ENCODE data around the gene VPS54. TPM values are rescaled to one million over a fixed set of nuclear protein-coding genes. Genes with fewer than 3 reads are reported as not detected.
A peak's percentile ranks its signal among the peaks of the same experiment; 100 is the strongest.
"Not testable (repeated sequence)": the region's sequence is repeated elsewhere in the genome, so short reads cannot be mapped to it uniquely, and the experiment has no call there.

VPS54 gene
- total RNA-seq, 1 experiment from 2014 or later, result 9.8 TPM

DNA sequence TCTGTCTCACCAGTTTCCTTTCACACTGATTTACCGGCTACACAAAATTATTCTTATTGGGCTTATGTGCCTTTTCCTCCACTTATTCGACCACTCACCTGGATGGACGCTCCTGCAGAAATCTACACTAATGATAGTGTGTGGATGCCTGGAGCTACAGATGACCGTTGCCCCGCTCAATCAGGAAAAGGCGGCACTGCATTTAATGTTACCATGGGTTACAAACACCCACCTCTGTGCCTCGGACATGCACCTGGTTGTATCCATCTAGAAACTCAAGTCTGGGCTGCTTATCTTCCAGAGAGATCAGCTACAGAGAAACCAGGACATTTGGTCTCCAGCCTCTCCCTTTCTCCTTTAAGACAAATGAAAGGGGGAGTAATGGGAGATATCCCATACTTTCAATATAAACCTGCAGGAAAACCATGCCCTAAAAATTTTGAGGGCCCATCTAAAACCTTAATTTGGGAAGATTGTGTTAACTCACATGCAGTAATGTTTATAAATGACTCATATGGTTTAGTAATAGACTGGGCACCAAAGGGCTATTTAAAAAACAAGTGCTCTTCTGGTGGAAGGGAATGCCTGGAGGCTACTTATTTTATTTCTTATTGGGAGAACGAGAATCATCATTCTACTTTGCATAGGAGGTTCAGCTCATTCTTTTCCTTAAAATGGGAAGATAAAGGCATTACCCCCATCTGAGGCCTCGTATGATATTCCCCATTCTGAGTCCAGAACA, 24.7 kb downstream of the VPS54 start:
- not testable (repeated sequence) for DNase-seq (ENCODE audit: low read depth)

- peak; percentile 11 for DNase-seq (ENCODE audit: low read depth)
Observed at GRCh38 chr2:63993871-63994270, 25.4 kb downstream of the VPS54 start.

GRCh38 chr2:63993130-63993584, 26.1 kb downstream of the VPS54 start:
- not testable (repeated sequence) for DNase-seq (ENCODE audit: low read depth)

- DNase-seq (ENCODE audit: low read depth), result no peak
Observed at GRCh38 chr2:63992061-63992685, 27.1 kb downstream of the VPS54 start.

- DNase-seq (ENCODE audit: low read depth), result not testable (repeated sequence)
Observed at GRCh38 chr2:63991173-63991999, 27.8 kb downstream of the VPS54 start.

- no peak for DNase-seq (ENCODE audit: low read depth)
Observed at GRCh38 chr2:63990072-63990471, 29.2 kb downstream of the VPS54 start.

DNA sequence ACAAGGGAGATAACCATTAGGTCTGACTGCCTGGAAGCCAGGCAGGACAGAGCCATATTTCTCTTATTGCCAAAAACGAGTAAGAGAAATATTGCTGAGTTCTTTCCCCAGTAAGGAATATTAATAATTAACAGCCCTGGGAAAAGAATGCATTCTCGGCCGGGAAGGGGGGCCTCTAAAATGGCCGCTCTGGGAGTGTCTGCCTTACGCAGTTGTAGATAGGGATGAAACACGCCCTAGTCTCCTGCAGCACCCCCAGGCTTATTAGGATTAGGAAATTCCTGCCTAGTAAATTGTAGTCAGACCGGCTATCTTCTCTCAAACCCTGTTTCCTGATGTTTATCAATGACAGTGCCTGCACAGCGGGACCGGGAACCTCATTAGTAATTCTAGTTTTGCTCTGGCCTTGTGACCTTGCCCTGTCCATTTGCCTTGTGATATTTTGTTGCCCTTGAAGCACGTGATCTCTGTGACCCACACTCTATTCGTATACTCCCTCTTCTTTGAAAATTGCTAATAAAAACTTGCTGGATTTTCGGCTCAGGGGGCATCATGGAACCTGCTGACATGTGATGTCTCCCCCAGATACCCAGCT, 30.3 kb downstream of the VPS54 start:
- not testable (repeated sequence) for DNase-seq (ENCODE audit: low read depth)

- DNase-seq (ENCODE audit: low read depth), result no peak
Observed at GRCh38 chr2:63984606-63985359, 34.4 kb downstream of the VPS54 start.

GRCh38 chr2:63983986-63984605, 35.1 kb downstream of the VPS54 start:
- DNase-seq (ENCODE audit: low read depth), result no peak

DNA sequence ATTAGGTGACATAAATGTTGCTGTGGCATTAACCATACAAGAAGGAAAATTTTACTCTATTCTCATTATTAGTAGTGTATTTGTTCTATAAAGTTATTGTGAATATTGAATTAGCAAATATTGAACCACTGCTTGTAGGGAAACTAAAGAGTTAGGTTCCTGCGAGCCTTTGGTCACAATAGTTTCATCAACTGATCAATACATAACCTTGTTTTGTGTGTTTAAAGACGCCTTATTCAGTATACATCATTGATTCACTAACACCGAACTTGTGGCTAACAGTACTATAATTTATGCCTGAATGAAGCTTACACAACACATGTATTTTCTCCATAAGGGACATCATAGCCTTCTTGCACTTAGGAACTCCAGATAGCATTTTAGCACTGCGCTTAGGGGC, 36.9 kb downstream of the VPS54 start:
- no peak for DNase-seq (ENCODE audit: low read depth)

GRCh38 chr2:63981702-63982103, 37.5 kb downstream of the VPS54 start:
- DNase-seq (ENCODE audit: low read depth), result no peak

DNA sequence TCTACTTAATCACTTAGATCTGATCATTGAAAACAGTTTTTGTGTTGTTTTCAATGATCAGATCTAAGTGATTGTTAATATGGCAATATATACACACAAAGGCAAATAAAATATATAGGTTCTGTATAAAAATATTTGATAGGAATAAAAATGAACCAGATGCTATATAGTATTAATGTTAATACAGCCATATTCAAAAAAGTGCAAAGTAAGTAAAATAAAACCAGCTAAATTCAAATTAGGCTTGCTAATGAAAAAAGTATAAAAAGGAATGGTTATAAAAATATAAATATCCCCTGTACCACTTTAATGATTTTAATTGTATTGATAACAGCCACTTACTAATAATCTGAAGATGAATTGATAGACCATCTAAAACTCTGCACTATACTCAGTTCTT, 38.4 kb downstream of the VPS54 start:
- no peak for DNase-seq (ENCODE audit: low read depth)

GRCh38 chr2:63977904-63978303, 41.3 kb downstream of the VPS54 start:
- DNase-seq (ENCODE audit: low read depth), result no peak

- DNase-seq (ENCODE audit: low read depth), result no peak
Observed at GRCh38 chr2:63976125-63976510, 43.1 kb downstream of the VPS54 start.

DNA sequence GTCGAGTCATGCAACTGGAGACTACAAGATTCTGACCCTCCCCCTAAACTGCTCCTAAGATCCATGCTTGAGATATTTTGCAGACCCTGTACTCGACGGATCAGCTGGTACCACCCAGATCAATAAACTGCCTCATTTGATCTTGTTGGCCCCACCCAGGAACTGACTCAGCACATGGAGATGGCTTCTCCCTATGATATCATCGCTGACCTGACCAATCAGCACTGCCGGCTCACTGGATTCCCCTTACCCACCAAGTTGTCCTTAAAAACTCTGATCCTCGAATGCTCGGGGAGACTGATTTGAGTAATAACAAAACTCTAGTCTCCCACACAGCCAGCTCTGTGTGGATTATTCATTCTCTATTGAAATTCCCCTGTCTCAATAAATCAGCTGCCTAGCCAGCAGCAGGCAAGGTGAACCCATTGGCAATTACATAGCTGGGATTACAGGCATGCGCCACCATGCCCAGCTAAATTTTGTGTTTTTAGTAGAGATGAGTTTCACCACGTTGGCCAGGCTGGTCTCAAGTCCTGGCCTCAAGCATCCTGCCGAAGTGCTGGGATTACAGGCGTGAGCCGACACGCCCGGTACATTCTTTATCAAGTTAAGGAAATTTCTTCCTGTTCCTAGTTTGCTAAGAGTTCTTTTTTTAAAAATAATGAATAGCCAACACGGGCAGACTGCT, 43.6 kb downstream of the VPS54 start:
- peak; percentile 20 for DNase-seq (ENCODE audit: low read depth)

DNA sequence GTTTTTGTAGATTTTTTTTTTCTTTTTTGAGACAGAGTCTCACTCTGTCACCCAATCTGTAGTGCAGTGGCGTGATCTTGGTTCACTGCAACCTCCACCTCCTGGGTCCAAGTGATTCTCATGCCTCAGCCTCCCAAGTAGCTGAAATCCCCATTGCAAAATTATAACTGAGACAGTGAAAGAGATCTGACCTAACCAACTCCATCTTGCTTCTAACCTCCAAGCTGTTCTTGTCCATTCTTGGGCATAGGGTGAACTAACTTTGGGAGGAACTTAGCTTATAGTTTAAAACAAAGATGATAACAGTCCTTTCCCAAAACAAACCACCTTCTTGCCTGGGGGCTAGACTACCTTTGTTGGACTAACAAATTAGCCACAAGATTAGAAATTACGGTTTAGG, 44.2 kb downstream of the VPS54 start:
- not testable (repeated sequence) for DNase-seq (ENCODE audit: low read depth)

DNA sequence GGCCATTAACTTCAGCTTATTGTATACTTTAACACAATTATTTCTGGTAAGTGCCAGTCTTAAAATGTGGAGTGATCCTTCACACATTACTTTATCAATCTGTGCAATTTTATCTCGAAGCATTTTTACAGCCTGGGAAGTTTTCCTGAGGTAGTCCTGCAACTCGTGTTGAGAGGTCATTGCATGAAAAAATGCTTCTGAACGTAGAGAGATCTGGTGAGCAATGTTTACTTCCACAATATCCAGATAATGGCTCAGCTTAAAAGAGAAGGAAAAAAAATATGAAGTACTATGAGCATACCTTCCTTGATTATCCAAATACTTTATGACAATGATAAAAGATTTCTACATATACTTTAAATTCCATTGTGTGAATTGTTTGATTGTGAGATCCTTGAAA, 57.0 kb downstream of the VPS54 start:
- no peak for DNase-seq (ENCODE audit: low read depth)

GRCh38 chr2:63950414-63950813, 68.8 kb downstream of the VPS54 start:
- no peak for DNase-seq (ENCODE audit: low read depth)

DNA sequence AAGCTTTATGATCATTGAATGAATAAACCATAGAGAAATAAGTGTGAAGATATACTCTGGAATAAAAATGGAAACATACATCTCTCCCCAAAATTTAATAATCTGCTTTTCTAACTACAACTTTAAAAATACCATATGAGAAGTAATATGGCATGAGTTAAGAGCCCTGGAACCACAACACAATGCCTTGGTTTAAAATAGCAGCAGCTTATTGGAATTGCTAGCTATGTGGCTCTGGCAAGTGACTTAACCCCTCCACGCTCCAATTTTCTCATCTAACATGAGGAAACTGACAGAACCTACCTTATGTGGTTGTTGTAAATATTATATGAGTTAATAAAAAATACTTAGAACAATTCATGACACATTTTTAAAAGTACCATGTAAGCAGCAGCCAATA, 76.4 kb downstream of the VPS54 start:
- no peak for DNase-seq (ENCODE audit: low read depth)

DNA sequence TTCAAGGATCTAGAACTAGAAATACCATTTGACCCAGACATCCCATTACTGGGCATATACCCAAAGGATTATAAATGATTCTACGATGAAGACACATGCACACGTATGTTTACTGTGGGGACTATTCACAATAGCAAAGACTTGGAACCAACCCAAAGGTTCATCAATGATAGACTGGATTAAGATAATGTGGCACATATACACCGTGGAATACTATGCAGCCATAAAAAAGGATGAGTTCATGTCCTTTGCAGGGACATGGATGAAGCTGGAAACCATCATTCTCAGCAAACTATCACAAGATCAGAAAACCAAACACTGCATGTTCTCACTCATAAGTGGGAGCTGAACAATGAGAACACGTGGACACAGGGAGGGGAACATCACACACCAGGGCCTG, 87.1 kb downstream of the VPS54 start:
- DNase-seq (ENCODE audit: low read depth), result not testable (repeated sequence)
